Measurements from ENCODE around the gene CDADC1. TPM values are rescaled to one million over a fixed set of nuclear protein-coding genes. Genes with fewer than 3 reads are reported as not detected.

Gene CDADC1
- total RNA-seq, 1 donor from 2014 or later: 0.96 TPM

- Histone ChIP-seq H3K27ac (no peak overlapping the region), H3K4me1 (peaks cover 11 to 25% of the 10 kb centered on the region in 2 donors), H3K36me3 (no peaks in the 10 kb centered on the region)
These were observed 56.6 kb downstream of the CDADC1 start for GRCh38 chr13:49304356-49304755.

GRCh38 chr13:49304763-49305700 lies 57.3 kb downstream of the CDADC1 start:
- no peak overlapping the region for H3K4me3 ChIP-seq
- H3K27ac ChIP-seq: no peak overlapping the region
- peak in 1 of 2 donors; percentile 54 for DNase-seq (ENCODE audit: low spot score in 2 of 2)
- H3K27me3 ChIP-seq: no peaks in the 10 kb centered on the region
- H3K4me1 ChIP-seq: peaks cover 11 to 32% of the 10 kb centered on the region in 2 donors
- no peak for TF ChIP-seq CTCF (IDR thresholded peaks at IDR 0.05)
- no peaks in the 10 kb centered on the region for H3K9me3 ChIP-seq
- peaks cover 0 to 2% of the 10 kb centered on the region in 2 donors for H3K36me3 ChIP-seq
- intact Hi-C loops (cut with DNase I): loop anchor here (5.0 kb wide), 1 partner anchor 192 kb away; the partner anchor contains the start of gene PHF11

More at GRCh38 chr13:49304356-49304755, 56.6 kb downstream of the CDADC1 start:
- intact Hi-C loops (cut with DNase I): no loop called here
- no peak for TF ChIP-seq CTCF (IDR thresholded peaks at IDR 0.05)
- H3K9me3 ChIP-seq: no peaks in the 10 kb centered on the region
- DNase-seq (ENCODE audit: low spot score in 2 of 2): peak in 1 of 2 donors; percentile 59
- no peaks in the 10 kb centered on the region for H3K27me3 ChIP-seq
- no peak overlapping the region for H3K4me3 ChIP-seq

- Histone ChIP-seq H3K27ac (no peak overlapping the region), H3K4me1 (peaks cover 11 to 33% of the 10 kb centered on the region in 2 donors), H3K9me3 (no peaks in the 10 kb centered on the region), H3K4me3 (no peak overlapping the region), H3K27me3 (no peaks in the 10 kb centered on the region), H3K36me3 (peaks cover 0 to 11% of the 10 kb centered on the region in 2 donors)
- TF ChIP-seq CTCF (IDR thresholded peaks at IDR 0.05): no peak
- intact Hi-C loops (cut with DNase I): loop anchor here (5.0 kb wide), 1 partner anchor 191 kb away; the partner anchor contains the start of gene PHF11
- DNase-seq (ENCODE audit: low spot score in 2 of 2): peak in 1 of 2 donors; percentile 59
These were observed 58.2 kb downstream of the CDADC1 start for GRCh38 chr13:49305792-49306425.

- no peak for DNase-seq (ENCODE audit: low spot score in 2 of 2)
- H3K4me1 ChIP-seq: peaks cover 6 to 33% of the 10 kb centered on the region in 2 donors
- intact Hi-C loops (cut with DNase I): loop anchor here (5.0 kb wide), 1 partner anchor 190 kb away; the partner anchor contains the start of gene PHF11
These were observed 59.6 kb downstream of the CDADC1 start for GRCh38 chr13:49307365-49307764.

More at GRCh38 chr13:49307365-49307764, 59.6 kb downstream of the CDADC1 start:
- TF ChIP-seq CTCF (IDR thresholded peaks at IDR 0.05): no peak
- Histone ChIP-seq H3K27me3 (no peaks in the 10 kb centered on the region), H3K4me3 (no peak overlapping the region), H3K9me3 (no peaks in the 10 kb centered on the region), H3K27ac (peak overlapping the region; percentile 92 to 95), H3K36me3 (peaks cover 0 to 11% of the 10 kb centered on the region in 2 donors)

Data from ascending aorta (tissue), 2 donors.